HG03521 (cell line): ENCODE measurements around the gene ATP8B4.
"Not testable (repeated sequence)": the region's sequence is repeated elsewhere in the genome, so short reads cannot be mapped to it uniquely, and the experiment has no call there.

ENCODE experiments used
- ATAC-seq: cut with Tn5 transposase; IDR thresholded peaks from one replicate; pipeline ENCODE4 v1.9.1; 2021; ENCODE audit warnings: mild to moderate bottlenecking, moderate library complexity; ENCODE audit not compliant: unreplicated experiment

The ATP8B4 gene

DNA sequence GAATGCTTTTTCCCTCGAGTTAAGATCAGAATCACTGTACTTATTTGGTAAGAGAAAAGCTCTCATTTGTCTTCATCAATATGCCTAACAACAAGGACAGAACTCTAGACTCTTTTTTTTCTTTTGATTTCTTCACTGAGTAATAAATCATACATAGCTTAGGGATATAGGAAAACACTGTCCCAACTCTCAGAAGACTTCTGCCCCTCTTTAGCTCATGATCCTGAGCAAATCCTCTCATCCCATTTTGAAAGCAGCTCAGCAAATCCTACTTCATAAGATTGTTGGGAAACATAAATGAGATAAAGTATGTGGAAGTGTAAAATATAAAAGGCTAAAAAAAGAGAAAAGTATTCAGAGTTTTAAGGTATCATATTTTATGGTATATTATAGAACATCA, 141.7 kb downstream of the ATP8B4 start:
- ATAC-seq, result no peak

DNA sequence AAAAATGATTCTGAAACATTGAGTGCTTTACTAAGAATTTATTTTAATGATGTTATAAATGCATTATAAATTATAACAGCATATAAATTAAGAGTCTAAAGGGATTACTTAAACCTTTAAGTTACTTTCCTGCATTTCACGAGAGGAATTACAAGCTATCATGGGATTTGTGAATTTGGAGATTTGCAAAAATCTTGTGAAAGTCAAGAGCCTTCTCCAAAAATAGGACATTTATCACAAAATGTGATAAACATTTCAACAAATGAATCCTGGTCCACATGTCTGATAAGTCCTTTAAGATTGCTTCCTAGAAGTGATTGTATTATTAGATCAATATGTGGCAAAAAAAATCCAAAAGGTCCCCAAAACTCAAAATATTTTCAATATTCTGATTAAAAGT, 154.5 kb downstream of the ATP8B4 start:
- ATAC-seq, result no peak

DNA sequence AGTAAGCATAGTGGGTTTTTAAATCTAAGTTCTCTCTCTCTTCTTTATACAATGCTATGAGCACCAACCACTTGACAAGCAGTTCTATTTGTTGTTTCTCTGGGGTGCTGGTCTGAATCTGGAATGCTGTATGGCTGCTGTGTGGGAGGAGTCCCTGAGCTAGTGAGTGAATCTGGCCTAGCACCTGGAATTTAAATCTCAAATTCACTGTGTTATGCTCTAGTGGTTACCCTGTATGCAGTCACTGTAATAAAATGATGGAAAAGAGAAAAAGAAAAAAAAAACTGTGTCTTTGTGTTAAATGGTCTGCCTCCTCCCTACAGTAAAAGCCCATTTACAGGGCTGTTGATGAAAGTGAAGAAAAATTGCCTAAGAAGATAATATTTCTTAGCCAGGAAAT, 155.0 kb downstream of the ATP8B4 start:
- no peak for ATAC-seq

DNA sequence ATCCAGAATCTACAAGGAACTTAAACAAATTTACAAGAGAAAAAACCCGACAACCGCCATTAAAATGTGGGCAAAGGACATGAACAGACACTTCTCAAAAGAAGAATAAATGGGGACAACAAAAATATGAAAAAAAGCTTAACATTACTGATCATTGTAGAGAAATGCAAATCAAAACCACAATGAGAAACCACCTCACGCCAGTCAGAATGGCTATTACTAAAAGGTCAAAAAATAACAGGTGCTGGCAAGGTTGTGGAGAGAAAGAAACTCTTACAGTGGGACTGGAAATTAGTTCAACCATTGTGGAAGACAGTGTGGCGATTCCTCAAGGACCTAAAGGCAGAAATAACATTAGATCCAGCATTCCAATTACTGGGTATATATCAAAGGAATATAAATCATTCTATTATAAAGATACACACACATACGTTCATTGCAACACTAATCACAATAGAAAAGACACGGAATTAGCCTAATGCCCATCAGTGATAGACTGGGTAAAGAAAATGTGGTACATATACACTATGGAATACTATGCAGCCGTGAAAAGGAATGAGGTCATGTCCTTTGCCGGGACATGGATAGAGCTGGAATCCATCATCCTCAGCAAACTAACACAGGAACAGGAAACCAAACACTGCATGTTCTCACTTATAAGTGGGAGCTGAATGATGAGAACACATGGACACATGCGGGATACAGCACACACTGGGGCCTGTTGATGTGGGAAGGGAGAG, 155.8 kb downstream of the ATP8B4 start:
- ATAC-seq, result not testable (repeated sequence)

DNA sequence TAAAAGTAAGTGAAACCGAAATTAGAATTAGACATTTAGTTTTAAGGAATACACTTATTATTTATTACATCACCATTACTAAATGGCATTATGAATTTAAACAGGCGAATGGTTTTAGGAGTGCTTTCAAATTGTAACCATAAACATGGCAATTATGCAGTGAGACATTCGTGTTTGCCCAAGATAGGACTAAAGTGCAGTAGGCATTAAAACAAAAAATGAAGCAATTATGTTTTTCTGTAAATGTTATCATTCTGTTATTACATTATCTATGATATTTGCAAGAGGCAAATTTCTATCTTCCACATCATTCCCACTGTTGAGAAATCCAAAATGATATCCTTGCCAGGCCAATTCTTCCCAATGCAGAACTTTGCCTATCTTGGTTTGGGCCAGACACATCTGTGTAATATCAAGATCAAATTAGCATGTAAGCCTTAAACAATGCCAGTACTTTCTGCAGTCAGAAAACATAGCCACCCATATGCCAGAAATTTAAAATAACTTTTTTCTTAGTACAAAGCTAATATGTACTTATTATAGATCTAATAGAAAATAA, 156.9 kb downstream of the ATP8B4 start:
- no peak for ATAC-seq

DNA sequence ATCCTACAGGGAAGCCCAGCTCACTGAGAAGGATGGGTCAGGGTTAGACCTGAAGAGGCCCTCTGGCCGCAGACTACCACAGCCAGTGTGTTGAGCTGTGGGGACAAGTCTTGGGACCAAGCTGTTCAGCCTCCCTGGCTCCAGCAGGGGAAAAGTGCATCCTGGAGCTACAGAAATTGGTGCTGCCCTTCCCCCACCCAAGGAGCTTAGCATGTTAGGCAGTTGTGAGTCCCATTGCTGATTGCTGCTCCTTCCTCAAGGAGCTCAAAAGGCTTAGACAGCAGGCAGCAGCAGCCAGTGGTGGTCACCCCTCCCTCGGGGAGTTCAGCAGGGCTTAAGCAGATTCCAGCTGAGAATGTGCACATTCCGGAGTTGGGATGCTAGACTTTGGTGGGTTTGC, 165.6 kb downstream of the ATP8B4 start:
- no peak for ATAC-seq

DNA sequence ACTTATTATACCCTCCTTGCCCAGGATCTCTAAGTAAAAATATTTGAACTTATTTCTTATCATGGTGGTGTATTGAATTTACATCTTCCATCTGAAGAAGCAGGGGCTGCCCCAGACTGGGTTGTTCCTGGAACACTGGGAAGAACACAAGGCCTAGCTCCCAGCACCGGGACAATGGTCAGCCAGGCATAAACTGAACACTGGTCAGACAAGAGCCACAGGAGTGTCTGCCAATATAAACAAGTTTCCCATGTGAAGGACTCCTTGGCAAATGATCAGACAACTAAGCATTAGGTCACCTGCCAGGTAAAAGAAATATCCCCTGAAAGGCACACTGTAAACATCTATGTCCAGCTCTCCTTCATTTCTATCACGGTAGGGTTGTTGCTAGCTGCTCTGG, 172.4 kb downstream of the ATP8B4 start:
- ATAC-seq, result no peak

DNA sequence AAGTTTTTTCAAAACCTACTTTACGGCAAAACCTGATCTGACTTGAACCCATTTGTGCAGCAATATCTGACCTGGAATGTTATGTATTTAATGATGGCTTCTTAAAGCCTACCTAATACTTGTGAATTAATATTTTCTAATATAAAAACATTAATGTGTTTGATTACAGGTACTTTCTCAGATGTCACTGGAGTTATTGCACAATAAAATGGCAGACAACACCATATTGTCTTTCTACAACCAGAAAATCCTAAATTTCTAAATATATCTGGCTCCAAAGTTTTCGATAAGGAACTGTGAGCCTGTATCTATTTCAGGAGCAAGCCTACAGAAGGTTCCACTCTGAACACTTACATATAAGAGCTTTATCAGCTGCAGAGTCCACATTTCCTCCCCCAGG, 184.5 kb downstream of the ATP8B4 start:
- ATAC-seq, result no peak

DNA sequence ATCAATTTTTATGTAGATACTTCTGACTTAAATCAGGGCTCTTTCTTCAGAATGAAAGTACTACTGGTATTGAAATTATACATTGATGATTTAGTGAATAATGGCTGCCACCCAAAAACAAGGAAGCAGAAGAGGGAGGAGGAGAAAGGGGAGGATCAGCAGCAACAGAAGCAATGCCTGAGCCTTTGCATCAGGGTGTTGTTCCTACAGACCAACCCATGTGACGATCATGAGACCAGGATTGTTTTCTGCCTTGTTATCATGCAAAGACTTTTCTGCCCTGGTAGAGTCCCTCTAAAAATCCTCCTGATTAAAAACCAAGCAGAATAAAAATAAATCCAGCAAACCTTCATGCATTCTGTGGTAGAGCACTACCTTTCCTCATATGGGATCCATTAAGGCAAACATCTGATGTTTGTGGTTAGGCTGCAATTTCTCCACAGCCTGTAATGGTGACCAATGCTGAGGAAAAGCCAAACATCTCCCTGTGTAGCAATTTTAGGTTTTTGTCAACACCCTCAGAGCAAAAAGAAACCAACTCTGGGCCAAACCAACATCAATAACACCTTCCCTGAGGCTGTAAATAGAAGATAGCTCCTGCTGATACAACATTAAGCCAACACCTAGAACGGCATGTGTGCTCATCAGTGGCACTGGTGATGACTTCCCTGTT, 191.7 kb downstream of the ATP8B4 start:
- ATAC-seq, result no peak

DNA sequence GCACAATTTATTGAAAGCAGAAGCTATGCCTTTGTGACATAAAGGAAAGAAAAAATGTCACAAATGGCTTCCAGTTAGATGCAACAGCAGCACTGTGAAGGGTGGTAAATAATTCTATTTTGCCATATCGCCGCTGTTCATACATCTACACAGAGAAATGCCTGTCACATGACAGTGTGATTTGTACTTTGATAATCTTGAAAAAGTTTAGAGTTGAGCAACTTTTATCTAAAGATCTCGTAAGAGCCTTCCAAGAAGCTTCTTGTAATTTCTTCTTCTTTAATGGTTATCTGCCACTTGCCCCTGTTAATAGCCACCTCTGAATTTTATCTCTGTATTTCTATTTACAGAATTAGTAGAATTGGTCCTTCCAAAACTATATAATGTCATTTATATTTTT, 192.3 kb downstream of the ATP8B4 start:
- no peak for ATAC-seq

DNA sequence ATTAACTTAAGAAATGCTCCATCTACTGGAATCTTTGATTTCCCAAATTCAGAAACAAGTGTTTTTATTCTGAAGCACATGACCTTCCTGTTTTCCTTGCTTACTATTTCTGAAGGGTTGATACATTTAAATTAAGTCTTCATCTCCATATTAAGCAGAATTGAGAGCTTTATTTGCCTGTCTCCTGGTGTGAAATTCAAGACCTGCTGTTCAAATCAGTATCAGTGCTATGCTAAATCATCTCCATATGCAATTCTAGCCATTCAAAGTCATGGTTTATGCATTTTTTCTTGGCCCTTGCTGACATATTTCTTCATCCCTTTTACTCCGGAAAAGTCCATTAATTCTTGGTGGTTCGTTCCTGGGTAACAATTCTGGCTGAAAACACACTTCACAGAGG, 195.4 kb downstream of the ATP8B4 start:
- no peak for ATAC-seq

DNA sequence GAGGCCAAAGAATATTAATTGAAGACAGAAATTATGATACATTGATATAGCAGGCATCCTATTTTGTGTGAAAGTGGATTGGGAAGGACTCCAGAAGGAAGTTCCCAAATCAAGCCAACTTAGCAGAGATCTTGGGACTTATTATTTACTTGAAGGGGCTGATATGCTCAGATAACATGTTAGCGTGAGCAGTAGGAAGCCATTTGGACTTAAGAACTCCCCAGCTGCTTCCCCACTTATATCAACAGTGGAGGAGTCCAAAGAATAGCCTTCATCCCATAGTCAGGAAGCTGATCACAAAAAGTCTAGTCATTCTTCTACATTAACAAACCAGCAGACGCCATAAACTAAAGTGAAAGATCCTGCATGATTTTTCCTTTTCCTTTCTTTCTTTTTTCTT, 200.0 kb downstream of the ATP8B4 start:
- ATAC-seq, result no peak

DNA sequence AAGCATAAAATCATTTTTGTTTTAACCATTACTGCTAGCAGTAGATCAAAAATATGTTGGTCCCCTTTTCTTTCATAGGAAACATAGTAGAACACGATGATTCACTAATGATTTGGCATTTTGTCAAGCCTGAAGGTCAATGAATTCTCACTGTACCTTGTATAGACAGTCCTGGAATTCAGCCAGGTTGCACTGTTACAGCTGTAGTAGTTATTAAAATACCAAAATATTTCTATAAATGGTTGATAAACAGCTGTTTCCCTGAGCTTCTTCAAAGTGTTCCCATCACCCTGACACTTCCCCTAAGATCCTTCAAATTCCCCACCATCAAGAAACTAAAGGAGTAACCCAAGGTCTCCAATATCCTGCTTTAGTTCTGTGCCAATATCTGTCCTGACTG, 200.9 kb downstream of the ATP8B4 start:
- ATAC-seq, result no peak

DNA sequence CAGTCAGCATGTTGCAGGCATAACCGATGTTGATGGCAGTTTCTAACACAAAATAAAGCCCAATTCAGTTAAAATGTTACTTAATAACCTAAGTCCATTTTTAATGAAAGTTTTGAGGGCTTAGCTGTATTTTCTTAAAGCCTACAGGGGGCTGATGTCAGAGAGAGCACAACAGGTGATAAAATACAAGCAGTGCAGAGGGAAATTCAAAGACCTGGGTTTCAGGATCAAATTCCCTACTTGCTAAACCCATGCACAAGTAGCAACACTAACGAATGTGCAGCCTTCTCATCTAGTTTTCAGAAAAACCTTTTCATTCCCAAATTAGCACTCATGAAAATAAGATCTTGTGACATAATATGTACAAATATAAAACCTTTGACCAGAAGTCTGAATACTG, 202.0 kb downstream of the ATP8B4 start:
- ATAC-seq, result no peak

DNA sequence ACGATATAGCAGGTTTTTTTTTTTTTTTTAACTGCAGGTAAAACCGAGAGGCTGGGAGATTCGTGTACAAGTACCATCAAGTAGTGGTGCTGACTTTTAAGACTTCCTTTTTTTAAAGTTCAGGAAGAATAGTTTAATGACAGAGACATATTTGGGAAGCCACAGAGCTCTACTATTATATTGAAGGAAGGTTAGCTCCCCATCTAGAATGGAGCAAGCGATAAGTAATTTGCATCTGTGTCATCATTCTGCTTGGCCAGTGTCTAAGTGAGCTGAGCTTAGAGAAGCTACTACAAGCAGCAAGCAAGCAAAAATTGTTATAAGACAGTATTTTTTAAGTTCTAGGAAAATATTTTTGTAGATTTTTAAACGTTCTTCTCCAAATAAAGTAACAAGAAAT, 203.2 kb downstream of the ATP8B4 start:
- no peak for ATAC-seq

DNA sequence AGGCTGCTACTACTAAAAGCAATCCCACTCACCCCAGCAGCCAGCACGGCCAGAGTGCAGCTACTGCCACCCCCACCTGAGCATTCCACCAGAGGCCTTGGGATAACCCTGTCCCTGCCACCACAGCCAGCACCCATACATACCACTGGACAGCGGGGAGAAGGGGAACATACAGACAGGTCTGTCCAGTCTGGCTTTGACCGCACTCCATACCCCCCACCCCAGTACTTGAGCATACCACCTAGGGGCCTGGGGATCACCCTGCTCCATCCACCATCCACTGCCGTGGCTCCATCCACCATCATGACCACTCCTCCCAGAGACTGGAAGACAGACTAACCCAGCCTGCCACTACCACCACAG, 210.1 kb downstream of the ATP8B4 start:
- no peak for ATAC-seq

DNA sequence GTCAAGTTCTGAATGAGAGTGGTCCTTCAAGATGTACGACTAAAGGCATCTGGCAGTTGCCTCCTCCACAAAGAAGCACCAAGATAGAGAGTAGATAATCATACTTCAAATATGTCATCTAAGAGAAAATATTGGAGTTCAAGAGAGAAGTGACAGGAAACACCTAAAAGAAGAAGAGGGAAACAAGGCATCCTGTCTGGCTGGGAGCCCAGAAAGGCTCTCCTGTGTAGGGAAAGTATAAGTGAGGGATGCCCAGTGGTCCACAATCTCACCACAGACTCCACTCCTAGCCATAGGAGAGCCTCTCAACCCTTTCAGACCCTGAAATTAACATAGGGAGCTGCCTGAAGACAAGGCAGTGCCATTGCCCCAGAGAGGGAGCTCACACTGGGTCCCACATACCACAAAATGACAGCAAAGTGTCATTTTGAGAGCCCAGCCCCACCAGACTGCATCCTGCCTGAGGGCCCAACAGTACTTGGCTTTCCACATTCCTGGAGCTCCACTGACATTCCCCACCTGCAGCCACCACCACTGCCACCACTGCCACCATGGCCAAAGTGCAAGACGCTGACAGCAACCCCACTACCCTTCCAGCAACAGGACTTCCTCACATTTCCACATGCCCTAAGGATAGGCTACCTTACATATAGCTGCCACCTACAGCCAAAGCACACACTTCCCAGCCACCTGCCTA, 210.6 kb downstream of the ATP8B4 start:
- ATAC-seq, result no peak

DNA sequence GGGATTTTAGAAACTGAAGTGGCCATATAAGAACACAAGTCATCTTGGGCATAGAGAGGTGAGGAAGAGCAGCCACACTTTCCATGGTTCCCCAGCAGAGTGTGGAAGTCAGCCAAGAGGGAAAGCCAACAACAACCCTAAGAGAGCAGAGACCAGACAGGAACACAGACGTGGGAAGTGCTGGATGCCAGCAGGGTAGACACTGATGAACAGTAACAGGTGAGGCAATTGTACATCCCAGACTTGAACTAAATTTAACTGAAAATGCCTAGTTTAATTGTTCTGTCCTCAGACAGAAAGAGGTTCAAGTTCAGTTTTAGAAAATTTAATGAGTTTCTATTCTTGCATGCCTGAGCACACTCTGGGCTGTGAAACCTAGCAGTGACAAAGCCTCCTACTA, 212.1 kb downstream of the ATP8B4 start:
- ATAC-seq, result no peak

DNA sequence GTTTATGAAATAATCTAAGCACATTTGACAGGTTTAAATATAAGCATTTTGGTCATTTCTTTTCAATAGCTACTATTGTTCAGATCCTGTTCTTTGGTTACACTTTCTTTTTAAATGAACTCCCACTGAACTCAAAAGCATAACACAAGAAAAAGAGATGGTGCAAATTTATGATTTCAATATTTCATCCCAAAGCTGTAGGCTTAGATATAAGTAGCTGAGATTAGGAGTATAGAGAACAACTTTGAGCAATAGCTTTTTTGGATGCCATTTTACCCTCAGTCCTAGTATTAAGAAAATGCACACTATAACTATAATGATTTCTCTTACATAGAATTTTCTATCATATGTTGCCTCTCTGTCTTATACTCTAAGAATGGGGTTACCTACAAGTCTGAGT, 213.8 kb downstream of the ATP8B4 start:
- ATAC-seq, result no peak

DNA sequence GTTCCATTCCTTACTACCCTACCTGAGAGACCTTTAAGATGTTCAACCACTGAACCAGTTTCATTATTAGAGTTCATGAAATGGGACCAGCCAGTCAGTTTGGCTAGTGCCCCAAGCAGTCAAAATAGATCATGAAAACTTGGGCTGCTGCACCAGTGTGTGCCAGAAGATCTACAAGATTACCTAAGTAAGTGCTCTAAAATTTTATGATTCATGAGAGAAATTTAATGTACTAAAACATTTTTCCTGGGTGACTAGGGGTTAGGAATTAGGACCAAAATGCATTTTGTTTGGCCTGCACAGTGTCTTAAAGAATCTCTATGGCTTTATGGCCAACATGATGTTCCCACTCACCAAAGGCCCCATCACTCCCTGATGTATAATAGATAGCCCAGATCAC, 214.7 kb downstream of the ATP8B4 start:
- no peak for ATAC-seq

DNA sequence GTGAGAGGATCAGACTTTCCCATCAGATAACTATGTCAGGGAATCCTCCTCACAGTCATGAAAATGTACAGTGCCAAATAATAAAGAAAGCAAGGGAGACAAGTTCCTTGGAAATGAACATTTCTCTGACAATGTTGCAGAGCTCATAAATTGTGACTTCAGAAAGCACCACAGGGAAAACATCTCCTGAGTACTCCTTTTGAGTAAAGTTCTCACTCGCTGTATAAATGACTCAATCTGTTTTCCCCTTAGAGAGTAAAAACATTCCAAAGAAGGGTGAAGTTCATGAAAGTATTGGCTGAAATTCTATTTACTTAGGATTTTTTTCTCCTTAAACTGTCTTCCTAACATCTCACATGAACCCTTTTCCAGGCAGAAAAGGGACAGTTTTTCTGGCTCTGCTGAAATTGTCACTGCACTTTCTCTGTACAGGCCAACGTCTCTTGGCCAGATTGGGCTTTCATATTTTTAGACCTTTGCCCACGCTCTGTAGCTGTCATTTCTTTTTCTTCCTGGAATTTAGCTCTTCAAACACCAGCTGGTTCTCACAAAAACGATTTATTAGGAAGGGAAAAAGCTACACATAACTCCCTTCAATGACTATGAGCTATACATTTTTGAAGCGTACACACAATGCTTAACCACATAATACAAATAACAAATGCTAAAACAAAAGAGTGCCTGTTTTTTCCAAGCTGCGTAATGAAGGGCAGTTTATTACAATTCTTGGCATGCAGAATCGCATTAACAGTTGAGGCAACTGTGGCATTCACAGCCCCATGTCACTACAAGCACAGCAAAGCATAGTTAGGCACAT, 216.1 kb downstream of the ATP8B4 start:
- no peak for ATAC-seq
